Colonic mucosa (tissue), 4 donors: ENCODE results near the gene PHYH. TPM values are rescaled to one million over a fixed set of nuclear protein-coding genes. Genes with fewer than 3 reads are reported as not detected.

Source experiments
- DNase-seq: peaks from one replicate; pipeline ENCODE4 v3.0.0-alpha.2; 2020
- H3K27ac ChIP-seq: fragments of 200-600 bp; one replicate; pipeline ENCODE4 v1.8.0; 2021
- H3K27me3 ChIP-seq: fragments of 200-600 bp; one replicate; pipeline ENCODE4 v1.8.0; 2021
- H3K36me3 ChIP-seq: fragments of 200-600 bp; one replicate; pipeline ENCODE4 v1.8.0; 2021
- H3K4me1 ChIP-seq: fragments of 200-600 bp; one replicate; pipeline ENCODE4 v1.8.0; 2021; ENCODE audit warnings: mild to moderate bottlenecking
- H3K4me3 ChIP-seq: fragments of 200-600 bp; one replicate; pipeline ENCODE4 v1.8.0; 2021
- H3K9ac ChIP-seq, 2 donors: one replicate each; pipeline ENCODE4 v1.7.0; 2013; ENCODE audit warnings: control low read depth in 2 of 2, low read depth in 2 of 2, low read length in 2 of 2
- H3K9me3 ChIP-seq: fragments of 200-600 bp; one replicate; pipeline ENCODE4 v1.8.0; 2021
- intact Hi-C: fragments of 100-400 bp; cut with DNase I; formaldehyde crosslinking; loops from one replicate; pipeline ENCODE4 v1.14.1; 2022
- total RNA-seq, 2 donors: library from RNA; stranded (reverse); fragmentation: NEBNext Ultra II Directional in 1 of 2; extraction: Animal tissue kit (Norgen Biotek cat#: 25700) in 1 of 2; gene quantifications; one replicate each; pipeline ENCODE4 v1.2.1, GENCODE V29; 2021
- TF ChIP-seq, protein P1 (sequence below): fragments of 200-600 bp; IDR thresholded peaks from one replicate; pipeline ENCODE4 v1.8.0; 2022; ENCODE audit warnings: antibody characterized with exemption, mild to moderate bottlenecking
- donor health status: healthy.
- donor health status: DM: no; HTN: no; CAD: no.
- donor health status: DM: no; HTN: no; CAD: no.

Gene PHYH
- total RNA-seq, result 10 to 100 TPM; 35.6 to 62.1 TPM

DNA sequence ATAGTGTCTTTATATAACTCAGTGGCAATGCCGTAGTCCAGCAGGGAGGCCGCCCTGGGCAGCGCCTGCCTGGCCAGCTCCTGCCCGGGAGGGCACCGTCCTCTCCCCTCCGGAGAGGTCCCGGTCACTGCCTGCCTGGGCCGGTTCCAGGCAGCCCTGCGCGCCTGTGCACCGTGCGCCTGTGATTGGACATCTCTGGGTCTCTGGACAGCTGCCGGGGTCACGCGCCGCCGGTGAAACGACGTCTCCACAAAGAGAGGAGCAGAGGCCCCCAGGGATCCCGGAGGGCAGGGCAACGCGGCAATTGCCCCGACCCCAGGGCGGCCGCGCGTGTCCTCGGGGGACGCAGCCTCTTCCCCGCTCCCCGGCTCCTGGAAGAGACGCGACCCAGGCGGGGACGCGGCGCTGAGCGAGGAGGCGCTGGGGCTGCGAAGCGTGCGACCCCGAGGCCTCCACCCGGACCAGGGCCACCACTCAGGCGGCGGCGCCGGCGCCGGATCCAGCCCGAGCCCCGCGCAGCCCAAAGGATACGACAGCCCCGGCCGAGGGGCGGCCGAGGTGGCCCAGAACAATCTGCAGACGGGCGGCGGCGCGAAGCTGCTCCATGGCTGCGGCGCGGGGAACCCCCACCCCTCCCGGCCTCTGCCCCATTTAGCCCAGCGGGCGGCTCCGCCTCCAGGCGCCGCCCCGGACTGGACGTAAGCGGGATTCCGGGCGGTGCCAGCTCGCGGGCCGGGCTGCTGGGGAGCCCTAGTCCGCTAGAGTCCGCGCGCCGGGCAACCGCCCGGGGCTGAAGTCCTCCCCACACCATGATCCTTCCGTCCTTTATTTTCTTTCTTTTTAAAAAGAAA lies at the start of gene PHYH:
Gene PHYH (minus strand): TSS at position 628 of the 851 bp plus-strand sequence. CDS start 22 bp downstream, at position 606.
- H3K4me3 ChIP-seq, result peak within 1 kb of the TSS; percentile 69
- intact Hi-C loops, result no loop called here
- H3K4me1 ChIP-seq, result no peaks in the 10 kb centered on the region
- H3K27ac ChIP-seq, result peak within 1 kb of the TSS; percentile 92
- no peaks in the 10 kb centered on the region for H3K27me3 ChIP-seq
- H3K36me3 ChIP-seq, result no peaks in the 10 kb centered on the region
- peak; percentile 93 for DNase-seq
- no peaks in the 10 kb centered on the region for H3K9me3 ChIP-seq
- peak within 1 kb of the TSS; percentile 61 to 98 for H3K9ac ChIP-seq
- TF ChIP-seq, protein P1, sequence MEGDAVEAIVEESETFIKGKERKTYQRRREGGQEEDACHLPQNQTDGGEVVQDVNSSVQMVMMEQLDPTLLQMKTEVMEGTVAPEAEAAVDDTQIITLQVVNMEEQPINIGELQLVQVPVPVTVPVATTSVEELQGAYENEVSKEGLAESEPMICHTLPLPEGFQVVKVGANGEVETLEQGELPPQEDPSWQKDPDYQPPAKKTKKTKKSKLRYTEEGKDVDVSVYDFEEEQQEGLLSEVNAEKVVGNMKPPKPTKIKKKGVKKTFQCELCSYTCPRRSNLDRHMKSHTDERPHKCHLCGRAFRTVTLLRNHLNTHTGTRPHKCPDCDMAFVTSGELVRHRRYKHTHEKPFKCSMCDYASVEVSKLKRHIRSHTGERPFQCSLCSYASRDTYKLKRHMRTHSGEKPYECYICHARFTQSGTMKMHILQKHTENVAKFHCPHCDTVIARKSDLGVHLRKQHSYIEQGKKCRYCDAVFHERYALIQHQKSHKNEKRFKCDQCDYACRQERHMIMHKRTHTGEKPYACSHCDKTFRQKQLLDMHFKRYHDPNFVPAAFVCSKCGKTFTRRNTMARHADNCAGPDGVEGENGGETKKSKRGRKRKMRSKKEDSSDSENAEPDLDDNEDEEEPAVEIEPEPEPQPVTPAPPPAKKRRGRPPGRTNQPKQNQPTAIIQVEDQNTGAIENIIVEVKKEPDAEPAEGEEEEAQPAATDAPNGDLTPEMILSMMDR, result no peak

DNA sequence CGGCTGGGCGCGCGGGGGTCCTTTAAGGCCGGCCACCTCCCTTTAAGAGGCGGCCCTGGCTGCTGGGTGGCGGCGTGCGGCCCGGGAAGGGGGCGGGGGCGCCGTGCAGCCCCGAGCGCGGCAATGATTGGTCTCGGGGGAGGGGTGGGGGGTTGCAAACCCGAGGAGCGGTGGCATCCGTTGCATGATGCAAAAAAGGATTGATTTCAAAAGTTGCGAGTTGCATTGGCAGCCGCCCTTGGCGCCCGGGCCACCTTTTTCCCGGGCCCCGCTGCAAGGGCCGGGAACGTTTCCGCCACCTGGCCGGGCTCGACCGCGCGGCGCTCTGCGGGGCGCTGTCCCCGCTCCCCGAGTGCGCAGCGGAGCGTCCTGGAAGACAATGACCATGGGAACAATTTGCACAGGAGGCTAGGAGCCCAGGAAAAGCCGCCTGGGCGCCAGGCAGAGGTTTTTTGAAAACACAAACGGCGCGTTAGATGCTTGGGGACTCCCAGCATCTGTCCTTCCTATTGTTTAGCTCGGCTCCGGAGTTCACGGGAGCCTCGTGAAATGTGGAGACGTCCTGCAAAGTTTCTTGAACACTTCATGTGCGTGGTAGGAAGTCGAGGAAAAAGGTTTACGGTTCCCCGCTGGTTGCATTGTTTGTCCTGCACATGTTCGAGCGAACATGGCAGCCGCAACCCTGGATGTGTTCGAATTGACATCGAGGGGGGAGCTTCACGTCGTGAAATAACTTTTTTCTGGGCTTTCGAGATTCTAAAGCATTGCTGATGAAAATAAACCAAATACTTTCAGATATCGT lies 48.6 kb upstream of the PHYH start, which contains the start of gene SEPHS1:
Gene SEPHS1 (minus strand): TSS at position 78 of the 802 bp plus-strand sequence. CDS start 3,343 bp downstream, outside the sequence.
- TF ChIP-seq, protein P1, result no peak
- H3K27ac ChIP-seq, result peak within 1 kb of the TSS; percentile 93
- peaks cover 8% of the 10 kb centered on the region for H3K4me1 ChIP-seq
- peak within 1 kb of the TSS; percentile 78 for H3K4me3 ChIP-seq
- DNase-seq, result peak; percentile 82
- H3K27me3 ChIP-seq, result no peaks in the 10 kb centered on the region
- H3K9ac ChIP-seq, result peak within 1 kb of the TSS; percentile 81 to 88
- no peaks in the 10 kb centered on the region for H3K36me3 ChIP-seq
- no peaks in the 10 kb centered on the region for H3K9me3 ChIP-seq
- intact Hi-C loops, result no loop called here

- Histone ChIP-seq H3K27ac (peak overlapping the region; percentile 91), H3K9ac (peak overlapping the region in 1 of 2 donors; percentile 81), H3K4me3 (peak overlapping the region; percentile 69), H3K9me3 (no peaks in the 10 kb centered on the region), H3K4me1 (peaks cover 8% of the 10 kb centered on the region), H3K27me3 (no peaks in the 10 kb centered on the region), H3K36me3 (no peaks in the 10 kb centered on the region)
- intact Hi-C loops, result no loop called here
- peak; percentile 81 for DNase-seq
- TF ChIP-seq, protein P1, result no peak
These were observed 47.8 kb upstream of the PHYH start for GRCh38 chr10:13347500-13348156.

GRCh38 chr10:13347043-13347499 lies 47.2 kb upstream of the PHYH start:
- intact Hi-C loops, result no loop called here
- peak; percentile 28 for DNase-seq
- H3K9ac ChIP-seq, result peak overlapping the region; percentile 81 to 84
- H3K27me3 ChIP-seq, result no peaks in the 10 kb centered on the region
- peak overlapping the region; percentile 69 for H3K4me3 ChIP-seq
- H3K27ac ChIP-seq, result peak overlapping the region; percentile 91
- no peaks in the 10 kb centered on the region for H3K9me3 ChIP-seq
- H3K4me1 ChIP-seq, result peaks cover 8% of the 10 kb centered on the region
- TF ChIP-seq, protein P1, result no peak
- H3K36me3 ChIP-seq, result no peaks in the 10 kb centered on the region
